HG03460 (cell line): Measurements from ENCODE around the gene HCCS.

Source experiments
- ATAC-seq: cut with Tn5 transposase; IDR thresholded peaks from one replicate; pipeline ENCODE4 v1.9.1; 2021; ENCODE audit not compliant: unreplicated experiment

The HCCS gene

GRCh38 chrX:11111037-11111851, at the start of gene HCCS:
HCCS (plus strand) TSS chrX:11111332; CDS start chrX:11112061, 729 bp downstream.
- ATAC-seq: peak; percentile 92

DNA sequence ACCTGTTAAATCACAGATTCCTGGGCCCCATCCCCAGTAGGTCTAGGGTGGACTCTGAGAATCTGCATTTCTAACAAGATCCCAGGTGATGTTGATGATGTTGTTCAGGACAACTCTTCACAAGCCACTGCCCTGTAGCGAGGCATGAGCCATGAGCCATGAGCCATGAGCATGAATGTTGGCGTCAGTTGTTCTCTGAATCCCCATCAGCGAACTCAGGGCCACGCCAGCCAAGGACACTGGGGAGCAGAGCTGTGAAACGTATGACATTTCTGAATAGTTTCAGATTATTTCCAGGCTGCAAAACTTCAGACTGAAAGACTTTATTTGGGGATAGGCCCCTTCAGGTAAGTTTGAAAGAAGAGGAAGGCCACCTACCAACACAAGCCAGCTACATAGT, 46.9 kb upstream of the HCCS start:
- no peak for ATAC-seq

DNA sequence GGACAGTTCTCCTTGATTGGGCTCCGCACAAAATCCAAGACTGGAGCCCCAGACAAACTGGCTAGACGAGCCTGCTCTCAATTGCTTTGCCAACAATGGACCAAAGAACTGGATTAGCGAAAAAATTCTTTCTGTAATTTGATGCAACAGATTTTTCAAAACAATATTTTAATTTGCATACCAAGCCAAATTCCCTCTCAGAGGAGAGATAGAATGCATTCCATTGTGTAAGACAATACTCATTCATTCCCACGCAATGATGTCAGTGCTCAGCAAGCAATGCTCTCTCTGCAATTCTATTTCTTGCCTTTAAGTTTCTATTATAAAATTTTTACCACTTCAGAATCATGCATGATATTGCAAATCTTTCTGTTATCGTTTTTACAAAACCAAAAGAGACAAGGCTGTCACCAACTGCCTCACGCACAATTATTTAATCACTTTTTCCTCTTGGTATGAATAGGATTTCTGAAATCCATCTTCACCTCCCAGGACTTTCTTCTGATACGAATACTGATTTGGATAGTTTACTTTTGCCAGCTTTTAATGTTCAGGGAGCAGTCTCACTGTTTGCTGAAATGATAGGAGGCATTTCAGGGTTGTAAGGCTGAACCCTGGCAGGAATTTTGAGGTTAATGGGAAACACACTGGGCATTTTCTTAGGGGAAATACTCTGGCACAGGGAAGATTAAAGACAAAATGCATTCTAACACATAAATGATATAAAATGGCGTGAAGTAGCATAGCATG, 46.1 kb upstream of the HCCS start:
- no peak for ATAC-seq

DNA sequence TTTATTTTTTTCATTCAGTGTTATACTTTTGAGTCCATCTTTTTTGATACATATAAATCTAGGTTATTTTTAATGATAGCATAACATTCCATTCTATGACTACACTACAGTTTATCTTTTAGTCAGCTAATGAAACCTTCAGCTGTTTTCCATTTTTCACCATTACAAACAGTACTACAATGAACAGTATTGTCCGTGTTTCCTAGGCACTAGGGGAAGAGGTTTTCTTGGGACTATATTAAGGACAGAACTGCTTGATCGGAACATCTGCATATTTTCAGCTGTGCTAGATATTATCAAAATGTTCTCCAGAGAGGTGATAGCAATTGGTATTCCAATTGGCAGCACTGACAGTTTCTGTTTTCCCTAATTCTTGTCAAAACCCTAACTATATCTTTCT, 44.3 kb upstream of the HCCS start:
- no peak for ATAC-seq

- no peak for ATAC-seq
Observed at GRCh38 chrX:11073381-11073780, 37.8 kb upstream of the HCCS start.

GRCh38 chrX:11080741-11081305, 30.3 kb upstream of the HCCS start:
- ATAC-seq: no peak

GRCh38 chrX:11081511-11081910, 29.6 kb upstream of the HCCS start:
- no peak for ATAC-seq

- no peak for ATAC-seq
Observed at GRCh38 chrX:11085305-11085704, 25.8 kb upstream of the HCCS start.

DNA sequence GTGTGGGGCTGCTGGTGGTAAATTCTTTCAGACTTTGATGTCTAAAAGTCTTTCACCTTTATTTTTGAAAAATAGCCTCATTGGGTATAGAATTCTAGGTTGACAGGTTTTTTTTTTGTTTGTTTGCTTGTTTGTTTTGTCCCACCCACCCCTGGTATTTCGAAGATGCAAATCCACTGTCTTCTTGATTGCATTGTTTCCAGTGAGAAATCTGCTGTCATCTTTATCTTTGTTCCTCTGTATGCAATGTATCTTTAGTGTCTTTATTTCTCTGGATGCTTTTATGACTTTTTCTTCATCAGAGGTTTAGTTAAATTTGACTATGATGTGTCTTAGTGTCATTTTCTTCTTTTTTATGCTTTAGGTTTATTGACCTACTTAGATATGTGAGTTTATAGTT, 21.3 kb upstream of the HCCS start:
- no peak for ATAC-seq

DNA sequence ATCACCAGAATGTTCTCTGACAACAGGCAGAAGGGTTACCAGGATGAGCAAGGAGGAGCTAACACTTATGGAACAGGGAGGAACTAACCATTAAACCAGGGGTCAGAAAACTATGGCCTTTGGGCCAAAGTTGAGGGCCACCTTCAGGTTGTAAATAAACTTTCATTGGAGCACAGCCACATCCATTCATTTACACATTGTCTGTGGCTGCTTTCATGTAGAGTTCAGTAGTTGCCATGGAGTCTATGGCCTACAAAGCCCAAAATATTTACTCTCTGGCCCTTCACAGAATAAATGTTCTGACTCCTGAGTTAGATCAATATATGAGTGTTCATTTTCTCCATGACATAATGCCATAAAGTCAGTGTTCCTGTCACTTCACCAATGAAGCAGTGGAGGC, 13.2 kb upstream of the HCCS start:
- ATAC-seq: no peak

DNA sequence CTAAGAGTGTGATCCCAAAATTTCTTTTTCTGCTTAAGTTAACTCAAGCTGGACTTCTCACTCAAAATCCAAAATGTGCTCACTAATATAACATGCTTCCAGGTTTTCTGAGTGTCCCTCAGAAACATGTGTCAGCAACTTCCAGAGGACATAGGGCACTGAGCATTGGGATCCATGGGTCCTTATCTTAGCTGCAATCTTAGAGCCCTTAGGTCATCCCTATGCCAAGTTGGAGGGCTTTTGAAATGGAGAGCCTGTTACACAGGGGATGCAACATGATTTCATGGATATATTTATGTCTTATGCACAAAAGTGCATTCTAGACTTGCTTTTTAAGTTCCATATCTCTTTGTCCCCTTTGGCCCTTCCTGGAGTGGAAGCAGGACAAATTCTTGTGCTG, 11.7 kb upstream of the HCCS start:
- no peak for ATAC-seq

DNA sequence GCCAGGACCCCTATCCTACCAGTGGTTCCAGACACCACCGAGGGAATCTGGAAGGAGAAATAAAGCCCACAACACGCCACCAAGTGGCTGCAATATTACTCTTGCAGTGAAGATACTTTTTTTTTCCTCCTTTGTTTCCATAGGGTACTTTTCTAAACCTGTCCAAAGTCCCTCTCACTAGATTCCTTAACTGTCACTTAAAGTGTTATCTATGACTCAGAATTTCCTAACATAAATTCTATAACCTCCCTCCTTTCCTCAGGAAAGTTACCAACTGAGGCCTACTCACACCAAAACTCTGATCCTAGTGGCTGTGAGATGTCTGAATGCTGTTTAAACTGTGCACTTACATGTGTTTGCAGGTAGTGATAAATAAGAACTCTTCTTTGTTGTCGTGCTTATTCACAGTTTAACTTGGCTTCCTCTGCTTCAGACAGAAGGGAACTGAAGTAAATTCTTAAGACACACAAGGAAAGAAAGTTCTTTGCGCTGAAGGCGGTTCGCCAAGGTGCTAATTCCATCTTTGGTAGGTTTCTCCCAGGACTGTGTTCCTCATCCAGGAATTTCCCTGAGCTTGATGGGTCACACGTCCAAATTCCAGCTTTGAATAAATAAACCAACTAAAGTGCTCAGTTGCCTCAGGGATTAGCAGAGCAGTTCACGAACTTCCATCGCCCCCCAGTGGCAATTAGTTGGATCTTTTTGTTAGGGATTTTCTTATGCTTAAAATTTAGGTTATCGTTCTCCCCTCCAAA, 10.7 kb upstream of the HCCS start:
- no peak for ATAC-seq

DNA sequence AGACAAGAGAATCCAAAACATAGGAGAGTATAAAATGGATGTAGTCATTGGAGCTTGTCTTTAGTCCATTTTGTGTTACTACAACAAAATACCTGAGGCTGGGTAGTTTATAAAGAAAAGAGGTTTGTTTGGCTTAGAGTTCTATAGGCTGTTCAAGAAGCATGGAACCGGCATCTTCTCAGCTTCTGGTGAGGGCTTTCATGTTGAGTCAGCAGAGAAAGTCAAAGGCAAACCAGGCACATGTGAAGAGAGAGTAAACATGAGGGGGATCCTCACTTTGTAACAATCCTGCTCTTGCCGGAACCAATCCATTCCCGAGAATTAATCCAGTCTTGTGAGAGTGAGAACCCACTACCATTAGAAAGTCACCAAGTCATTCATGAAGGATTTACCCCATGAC, 8.1 kb upstream of the HCCS start:
- no peak for ATAC-seq

DNA sequence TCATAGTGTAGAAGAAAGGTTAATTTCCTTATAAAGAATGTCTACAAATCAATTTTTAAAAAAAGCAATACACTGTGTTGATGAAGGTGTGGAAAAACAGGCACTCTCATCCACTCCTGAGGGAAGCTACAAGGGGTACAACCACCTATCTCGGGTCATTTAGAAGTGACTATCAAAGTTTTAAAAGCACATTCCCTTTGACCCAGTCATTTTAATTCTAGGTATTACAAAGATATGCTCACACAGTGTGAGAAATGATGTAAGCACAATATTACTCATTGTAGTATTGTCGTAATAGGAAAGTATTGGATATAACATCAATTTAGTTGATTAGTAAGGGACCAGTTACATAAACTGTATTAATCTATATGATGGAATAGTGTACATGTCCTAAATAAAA, 7.4 kb upstream of the HCCS start:
- ATAC-seq: no peak

GRCh38 chrX:11105080-11105479, 6.1 kb upstream of the HCCS start:
- ATAC-seq: no peak

DNA sequence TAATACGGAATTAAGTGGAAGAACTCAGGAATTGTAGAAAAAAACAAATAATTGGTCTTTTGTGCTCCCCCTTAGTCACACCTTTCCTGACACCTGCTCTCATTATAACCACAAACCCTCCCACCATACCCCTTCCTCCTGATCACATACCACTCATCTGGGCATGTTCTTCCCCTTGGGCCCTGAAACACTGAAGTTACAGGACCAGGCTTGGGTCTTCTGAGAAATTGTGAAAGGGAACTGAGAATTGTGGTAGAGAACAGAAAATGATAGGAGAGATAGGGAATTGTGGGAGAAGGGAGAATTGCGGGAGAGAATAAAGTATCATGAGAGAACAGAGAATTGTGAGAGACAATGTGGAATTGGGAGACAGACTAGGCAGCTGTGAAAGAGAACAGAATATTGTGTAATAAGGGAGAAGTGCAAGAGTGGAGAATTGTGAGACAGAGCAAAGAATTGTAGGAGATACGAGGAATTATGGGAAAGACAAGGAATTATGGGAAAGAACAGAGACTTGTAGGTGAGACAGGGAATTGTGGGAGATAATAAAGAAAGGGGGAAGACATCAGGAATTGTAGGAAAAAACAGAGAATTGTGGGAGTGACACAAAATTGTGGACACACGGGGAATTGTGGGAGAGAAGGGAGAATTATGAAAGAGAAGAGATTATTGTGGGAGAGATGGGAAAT, 2.7 kb upstream of the HCCS start:
- no peak for ATAC-seq

DNA sequence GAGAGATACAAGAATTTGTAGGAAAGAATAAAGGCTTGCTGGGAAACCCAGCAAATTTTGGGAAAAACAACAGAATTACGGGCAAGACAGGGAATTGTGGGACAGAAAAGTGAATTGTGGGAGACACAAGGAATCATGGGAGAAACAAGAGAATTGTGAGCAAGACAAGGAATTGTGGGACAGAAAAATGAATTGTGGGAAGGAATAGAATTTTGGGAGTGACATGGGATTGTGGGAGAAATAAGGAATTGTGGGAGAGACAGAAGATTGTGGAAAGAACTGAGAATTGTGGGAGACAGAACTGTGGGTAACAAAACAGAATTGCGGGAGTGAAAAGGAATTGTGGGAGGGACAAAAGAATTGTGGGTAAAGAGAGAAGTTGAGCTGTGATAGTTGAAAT, 1.2 kb upstream of the HCCS start:
- no peak for ATAC-seq

- no peak for ATAC-seq
Observed at GRCh38 chrX:11111947-11112346, 815 bp downstream of the HCCS start.

GRCh38 chrX:11113731-11114130, 2.6 kb downstream of the HCCS start:
- no peak for ATAC-seq

GRCh38 chrX:11117745-11118144, 6.6 kb downstream of the HCCS start:
- ATAC-seq: no peak
